DMS53 treated with DMSO at 0.1 percent for 48 hours (cell line): ENCODE measurements around the gene MEN1.
A peak's percentile ranks its signal among the peaks of the same experiment; 100 is the strongest.

Source experiments
- DNase-seq: peaks from one replicate; lab custom pipeline; 2025; ENCODE audit not compliant: unreplicated experiment; lab: John Stamatoyannopoulos, UW

Gene MEN1

DNA sequence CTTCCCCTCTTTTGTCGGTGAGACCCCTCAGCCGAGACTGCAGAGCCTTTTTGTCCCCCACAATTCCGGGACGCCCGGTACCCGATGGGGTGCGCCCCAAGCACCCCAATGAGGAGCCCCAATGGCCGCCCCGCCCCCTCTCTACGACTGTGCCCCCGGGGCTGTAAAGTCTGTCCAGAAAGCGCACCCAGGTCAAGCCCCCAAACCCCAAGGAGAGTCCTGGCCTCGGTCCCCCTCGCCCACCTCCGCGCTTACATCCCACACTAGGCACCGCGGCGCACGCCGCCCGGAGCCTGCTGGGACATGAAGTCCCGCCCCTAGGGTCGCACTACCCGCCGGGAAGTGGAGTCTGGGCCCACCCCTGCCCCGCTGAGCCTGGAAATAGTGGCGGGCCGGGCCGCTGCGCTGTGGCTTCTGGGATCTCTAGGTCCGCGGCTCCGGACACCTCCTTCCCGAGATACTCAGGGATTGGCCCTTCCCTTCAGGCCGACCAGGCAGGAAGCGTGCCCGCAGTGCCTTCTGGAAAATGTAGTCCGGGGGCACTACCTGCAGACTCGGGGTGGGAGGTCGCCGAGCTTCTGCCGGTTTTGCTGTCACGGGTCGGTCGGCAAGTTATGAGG is at the start of gene MEN1:
Gene MEN1 (minus strand): TSS at position 281 of the 620 bp plus-strand sequence. CDS start 442 bp downstream, outside the sequence.
- peak; percentile 99 for DNase-seq

DNA sequence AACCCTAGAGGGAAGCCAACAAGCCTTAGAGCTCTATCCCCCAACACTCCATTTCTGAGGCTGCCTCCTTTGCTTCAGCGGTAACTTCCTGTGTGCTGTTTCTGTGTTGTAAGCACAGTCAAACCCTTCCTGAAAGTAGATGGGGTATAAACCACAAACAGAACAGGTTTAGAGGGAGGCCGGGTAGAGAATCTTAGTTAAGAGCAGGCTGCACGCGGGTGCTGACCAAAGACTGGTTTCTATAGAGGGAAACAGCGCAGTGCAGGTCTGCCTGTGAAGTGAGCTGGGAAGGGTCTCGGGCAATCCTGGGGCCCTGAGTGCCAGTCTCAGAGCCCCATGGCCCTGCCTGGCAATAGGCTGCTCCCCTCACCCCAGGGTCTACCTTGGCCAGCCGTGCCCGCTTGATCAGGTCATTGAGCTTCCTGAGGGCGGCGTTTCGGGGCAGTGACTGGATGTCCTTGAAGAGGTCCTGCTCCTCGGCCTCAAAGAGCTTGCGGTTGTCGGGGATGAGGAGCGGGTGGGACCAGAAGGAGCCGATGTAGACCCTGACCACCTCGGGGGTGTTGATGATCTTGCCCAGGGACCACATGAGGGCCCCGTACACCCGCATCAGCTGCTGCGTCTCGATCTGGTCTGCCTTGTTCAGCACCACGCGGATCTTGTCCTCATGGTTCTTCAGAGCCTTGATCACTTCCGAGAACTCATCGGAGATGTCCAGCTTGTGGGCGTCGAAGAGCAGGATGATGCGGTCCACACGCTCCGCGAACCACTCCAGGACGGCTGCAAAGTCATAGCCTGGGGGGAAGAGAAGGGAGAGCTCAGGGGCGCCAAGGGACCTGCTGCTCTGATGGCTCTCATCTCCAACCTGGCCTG is 49.4 kb upstream of the MEN1 start:
- no peak for DNase-seq

DNA sequence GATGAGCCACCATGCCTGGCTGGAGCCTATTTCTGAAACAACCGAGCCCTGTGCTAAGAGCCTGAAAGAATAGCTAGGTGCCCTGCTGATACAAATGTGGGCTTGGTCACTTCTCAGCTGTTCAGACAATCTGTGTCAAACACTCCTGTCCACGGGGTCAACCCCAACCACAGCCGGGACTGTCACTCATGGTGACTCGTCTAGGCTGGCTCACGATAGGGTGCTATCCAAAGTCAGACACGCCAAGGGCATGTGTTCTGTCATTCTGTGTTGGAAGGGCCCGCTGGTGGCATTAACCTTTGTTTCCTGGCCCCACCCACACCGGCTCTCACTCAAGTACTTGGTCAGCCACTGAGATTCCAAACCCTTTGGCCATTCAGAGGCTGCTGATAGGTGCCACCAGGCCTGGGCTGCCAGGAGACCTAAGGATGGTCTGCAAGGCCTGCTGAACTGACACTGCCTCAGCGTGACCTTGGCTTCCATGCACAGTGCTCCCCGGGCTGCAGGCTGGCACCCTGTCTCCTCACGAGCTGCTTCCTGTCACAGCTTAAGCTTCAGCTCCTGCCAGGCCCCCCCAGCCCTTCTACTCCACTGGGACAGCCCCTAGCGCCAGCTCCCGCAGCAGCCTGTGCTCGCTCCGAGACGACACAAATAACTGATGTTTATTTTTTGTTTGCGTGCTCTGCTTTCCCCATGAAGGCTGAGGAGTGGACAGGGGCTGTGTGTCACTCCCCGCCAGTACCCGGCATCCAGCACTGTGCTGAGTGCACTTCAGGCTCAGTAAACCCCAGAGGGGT is 48.3 kb upstream of the MEN1 start:
- DNase-seq: no peak

DNA sequence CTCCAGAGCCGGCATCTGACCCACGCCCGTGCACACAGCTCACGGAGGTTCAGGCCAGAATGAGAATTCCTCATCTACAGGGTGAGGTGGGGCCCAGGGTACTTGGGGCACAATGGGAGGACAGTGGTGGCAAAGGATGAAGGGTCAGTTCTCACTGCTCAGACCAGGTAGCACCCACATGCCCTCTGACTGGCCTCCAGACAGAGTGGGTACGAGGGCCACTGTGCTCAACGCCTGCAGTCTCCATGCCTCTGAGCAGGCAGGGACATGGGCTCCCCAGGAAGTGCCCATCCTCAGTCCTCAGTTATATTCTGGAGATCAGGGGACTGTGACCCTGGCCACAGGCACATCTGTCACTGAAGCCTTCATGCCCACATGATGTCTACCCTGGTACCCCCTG is 47.1 kb upstream of the MEN1 start:
- no peak for DNase-seq

DNA sequence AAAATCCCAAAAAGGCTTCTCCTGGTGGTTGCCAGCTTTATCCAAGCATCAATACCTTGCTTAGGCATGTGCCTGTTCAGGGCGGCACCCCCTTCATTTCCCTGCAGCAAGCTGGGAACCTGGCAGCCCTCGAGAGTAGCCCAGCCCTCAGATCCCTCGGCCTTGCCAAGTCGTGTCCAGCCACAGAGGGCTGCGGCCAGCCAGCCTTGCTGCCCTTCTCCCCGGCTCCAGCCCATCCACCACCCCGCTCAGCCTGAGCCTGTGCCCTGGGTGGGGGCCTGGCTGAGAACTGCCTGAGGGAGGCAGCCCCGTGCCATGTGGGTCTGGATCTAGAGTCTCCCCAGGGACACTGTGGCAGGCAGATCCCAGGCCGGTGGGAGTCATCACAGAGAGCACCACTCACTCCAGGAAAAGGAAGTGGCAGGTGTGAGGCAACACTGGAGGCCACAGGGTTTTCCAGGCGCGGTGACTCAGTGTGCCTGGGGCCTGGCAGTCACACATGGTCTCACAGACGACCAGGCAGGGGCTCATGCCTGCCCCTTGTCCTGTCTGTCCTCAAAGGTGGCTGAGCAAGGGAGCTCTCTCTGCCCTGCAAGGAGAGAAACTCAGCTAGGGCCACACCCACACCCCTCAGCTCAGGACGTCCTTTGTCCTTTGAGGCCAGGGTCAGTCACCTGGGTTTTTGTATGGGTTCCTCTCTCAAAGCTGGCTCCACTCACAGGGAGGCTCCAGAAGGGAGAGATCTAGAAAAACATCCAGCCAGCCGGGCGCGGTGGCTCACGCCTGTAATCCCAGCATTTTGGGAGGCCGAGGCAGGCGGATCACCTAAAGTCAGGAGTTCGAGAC is 46.3 kb upstream of the MEN1 start:
- DNase-seq: peak; percentile 72

DNA sequence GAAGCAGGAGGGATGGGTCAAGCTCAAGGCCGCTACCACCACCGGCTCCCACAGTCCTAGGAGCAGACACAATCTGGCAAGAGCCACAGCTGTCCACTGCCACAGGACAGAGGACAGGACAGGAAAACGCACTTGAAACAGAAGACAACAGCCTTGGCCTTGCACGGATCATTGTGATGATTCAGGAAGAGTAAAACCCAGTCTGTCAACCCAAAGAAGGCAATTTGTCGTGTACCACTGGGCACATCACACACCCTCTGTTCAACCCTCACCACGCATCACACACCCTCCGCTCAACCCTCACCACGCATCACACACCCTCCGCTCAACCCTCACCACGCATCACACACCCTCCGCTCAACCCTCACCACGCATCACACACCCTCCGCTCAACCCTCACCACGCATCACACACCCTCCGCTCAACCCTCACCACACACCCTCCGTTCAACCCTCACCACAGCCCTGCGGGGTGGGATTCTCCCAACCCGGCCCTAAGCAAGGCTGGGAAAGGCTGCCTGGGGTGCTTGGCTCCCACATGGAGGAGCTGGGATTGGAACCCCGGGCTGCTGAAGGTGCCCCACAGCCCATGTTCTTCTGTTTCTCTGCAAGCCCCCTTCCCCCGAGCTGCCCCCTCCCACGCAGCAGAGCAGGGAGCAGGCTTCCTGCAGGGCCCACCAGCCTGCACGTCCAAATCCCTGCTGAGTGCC is 45.4 kb upstream of the MEN1 start:
- DNase-seq: no peak

DNA sequence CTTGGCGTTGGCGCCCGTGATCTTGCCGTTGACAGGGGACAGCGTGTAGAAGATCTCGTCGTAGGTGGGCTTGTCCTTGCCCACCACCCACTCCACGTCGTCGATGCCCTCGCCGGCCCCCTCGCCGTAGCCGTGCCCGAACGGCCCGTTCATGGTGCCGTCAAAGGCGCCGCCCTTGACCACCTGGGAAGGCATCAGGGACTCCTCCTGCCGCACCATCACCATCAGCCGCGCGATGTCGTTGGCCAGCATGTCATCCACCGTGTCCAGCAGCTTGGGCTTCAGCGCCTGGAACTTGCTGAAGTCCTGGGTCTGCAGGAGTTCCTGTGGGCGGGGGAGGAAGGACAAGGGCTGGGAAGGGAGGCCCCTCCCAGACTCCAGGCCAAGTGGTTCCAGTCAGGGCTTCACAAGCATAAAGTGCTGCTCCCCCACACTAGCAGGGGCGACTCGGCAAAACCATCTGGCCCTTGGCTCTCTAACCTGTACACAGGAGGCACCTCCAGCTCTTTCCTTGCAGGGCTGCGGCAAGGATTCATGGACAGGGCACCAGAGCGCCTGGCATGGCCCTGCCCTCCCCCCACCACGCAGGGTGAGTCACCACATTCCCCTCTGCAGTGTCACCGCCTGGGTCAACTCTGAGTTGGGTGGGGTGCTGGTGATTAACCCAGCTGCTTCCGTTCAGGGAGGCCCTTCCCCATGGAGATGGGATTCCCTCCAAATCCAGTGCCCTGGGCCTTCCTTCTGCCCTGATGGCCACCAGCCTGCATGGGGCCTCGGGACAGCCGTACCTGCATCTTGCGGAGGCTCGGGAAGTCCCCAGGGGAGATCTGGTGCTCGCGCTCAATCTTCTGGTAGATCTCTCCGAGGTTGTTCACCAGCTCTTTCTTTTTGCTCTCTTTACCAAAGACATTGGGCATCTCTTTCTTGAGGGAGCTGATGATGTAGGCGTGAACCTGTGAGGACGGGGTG is 44.5 kb upstream of the MEN1 start:
- DNase-seq: peak; percentile 78

DNA sequence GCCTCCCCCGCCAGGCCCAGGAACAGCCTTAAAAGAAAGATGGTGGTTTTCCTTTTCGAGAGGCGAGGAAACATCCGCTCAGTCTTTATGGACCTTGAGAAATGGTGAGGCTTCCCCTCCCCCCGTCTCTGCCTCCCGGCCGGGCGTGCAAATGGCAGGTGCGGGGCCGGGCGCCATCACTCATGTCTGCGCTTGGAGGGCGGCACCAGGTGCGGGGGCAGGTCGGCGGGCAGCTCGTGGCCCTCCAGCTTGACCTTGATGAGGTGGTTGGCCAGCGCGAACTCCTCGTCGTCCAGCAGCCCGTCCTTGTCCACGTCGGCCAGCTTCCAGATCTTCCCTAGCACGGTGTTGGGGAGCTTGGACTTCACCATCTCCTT is 43.8 kb upstream of the MEN1 start:
- no peak for DNase-seq

DNA sequence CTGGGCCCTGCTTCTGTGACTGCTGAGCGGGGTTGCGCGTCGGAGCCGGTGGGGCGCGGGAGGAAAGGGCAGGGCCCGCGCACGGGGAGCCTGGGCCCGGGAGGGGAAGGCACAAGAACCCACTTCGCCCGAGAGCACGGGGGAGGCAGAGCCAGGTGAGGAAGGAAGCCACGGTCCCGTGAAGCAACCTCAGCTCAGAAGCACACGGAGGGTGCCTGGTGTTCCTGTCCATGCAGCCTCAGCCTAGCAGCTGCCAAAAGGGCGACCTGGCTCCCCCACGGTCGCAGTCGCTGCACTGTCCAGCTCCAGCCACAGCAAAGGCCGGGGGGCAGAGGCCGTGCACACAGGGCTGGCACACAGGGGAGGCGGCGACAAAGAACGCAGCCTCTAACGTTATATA is 43.4 kb upstream of the MEN1 start:
- DNase-seq: no peak

DNA sequence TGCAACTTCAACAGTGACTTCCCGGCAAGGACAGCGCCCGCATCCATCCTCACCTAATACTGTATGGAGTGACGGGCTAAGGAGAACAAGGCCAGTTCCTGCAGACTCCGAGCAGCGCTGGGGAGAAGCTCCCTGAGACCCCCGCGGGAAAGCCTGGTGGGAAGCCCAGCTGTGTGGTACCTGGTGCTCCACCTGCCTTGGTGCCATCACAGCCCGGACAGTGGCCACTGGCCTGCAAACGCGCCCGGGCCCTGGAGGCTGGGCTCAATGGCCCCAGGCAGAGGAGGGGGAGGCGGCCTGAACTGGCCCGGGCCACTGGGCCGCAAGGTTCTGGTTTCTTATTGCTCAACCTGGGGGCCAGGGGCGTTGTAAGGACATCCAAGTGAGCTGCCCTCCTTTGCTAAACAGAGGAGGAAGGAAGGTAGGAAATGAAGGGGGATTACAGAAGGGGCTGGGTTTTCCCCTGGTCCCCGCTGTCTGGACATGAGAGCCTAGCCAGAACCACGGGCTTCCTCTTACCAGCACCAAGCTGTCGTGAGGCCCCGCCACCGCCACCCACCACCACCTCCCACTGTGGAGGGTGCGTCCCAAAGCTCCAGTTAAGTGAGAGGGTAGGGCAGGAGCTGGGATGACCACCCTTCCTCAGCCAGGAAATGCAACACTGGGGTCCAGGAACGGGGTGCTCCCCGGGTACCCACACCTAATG is 42.6 kb upstream of the MEN1 start:
- DNase-seq: no peak

DNA sequence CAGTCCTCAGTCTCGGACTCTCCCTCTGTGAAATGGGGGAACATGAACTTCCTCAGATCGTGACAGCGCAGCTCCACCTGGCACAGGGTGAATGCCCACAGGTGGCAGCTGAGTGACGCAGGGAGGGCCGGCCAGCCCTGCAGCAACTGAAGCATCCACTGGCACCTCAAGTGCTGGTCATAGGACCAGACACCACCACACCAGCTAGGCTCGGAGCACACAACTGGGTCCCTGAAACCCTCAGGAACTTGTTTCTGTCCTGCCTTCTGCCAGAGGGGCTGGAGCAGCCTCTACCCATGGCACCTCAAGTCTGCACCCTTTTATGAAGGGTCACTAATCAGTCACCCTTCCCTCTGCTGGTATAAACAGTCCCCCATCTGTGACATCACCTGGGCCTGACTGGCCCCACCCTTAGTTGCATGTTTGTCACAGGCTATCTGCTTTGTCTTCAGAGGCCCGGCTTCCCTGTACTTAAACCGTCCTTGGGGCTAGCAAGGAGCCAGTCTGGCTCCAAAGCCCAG is 41.5 kb upstream of the MEN1 start:
- DNase-seq: no peak

DNA sequence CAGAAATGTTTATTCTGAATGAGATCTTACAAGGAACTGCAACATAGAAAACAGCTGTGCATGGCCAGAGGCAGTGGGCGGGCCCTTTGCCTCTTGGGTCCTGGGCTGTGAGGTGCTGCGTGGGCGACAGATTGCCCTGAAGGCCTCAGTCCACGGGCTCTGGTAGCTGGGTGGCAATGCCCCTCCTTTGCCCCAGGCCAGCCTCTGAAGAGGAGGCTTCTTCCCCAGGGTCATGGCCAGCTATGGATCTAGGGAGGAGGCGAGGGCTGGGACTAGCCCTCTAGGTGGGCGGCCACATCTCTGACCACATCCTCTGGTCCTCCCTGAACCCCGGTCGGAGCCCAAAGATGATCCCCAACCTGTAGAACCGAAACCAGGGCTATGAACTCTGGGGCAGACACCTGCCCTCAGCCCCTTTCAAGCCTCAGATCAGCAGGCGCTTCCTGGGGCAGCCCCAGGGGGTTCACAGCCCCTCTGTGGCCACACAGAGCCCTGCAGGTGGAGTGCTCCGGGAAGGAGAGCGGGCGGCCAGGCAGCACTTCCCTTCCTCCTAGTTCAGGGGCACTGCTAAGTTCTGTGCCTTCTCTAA is 40.7 kb upstream of the MEN1 start:
- no peak for DNase-seq

DNA sequence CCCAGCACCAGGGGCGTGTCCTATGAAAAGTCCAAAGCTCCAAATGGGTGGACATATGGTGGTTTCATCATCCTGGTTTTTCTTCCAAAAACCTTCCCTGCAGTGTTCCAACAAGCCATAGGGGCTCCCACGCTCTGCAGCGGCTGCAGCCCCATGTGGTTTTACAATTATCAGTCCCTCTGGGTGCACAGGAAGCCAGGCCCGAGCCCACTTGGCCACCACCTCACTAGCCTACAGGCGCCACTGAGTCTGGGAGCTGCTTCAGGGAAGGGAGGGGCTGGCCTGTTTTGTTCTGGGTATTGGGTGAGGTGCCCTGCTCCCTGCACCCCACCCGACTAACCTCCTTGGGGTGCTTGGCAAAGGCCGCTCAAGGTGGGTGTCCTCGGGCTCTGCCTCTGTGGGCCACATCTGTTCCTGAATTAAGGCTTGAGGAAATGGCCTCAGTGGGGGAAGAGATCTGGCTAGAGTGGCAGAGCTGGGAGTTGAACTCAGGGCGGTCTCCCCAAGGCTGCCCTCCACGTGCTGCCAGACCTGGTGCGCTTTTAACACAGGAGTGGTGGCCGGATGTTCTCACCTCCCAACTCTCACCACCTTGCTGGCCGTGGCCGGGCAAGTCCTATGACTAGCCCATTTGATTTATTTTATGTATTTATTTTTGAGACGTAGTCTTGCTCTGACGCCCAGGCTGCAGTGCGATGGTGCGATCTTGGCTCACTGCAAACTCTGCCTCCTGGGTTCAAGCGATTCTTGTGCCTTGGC is 39.4 kb upstream of the MEN1 start:
- no peak for DNase-seq

DNA sequence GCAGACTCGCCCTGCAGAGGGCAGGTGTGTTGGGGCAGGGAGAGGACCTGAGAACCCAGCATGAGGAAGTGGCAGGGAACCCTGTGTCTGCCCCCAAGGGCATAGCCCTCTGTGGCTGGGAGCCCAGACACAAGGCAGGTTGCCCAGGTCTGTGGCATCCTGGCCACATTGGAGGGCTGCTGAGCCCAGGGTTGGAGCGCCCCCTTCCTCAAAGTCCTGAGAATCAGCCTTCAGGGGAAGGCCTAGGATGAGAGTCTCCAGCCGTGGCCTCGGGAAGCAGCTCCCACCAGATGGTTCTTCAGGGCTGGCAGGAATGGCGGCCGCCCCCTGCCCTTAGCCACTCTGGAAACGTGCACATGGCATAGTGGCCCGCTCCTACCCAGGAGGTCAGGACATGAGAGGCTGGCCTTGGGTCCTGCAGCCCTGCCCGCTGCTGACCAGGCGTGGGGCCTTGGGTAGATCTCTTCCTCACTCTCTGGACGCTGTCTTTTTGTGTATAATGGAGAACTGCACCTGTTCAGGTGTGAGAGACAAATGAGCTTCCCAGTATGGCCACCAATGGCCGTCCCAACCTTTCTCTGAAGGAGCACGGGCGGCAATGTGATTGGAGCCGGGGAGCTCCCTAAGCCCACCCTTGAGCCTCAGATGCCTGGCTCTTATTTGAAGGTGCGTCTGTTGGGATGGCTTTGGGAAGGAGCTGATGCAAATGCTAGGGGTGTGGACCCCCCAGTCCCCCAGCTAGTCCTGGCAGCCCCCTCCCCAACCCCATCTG is 38.7 kb upstream of the MEN1 start:
- no peak for DNase-seq

DNA sequence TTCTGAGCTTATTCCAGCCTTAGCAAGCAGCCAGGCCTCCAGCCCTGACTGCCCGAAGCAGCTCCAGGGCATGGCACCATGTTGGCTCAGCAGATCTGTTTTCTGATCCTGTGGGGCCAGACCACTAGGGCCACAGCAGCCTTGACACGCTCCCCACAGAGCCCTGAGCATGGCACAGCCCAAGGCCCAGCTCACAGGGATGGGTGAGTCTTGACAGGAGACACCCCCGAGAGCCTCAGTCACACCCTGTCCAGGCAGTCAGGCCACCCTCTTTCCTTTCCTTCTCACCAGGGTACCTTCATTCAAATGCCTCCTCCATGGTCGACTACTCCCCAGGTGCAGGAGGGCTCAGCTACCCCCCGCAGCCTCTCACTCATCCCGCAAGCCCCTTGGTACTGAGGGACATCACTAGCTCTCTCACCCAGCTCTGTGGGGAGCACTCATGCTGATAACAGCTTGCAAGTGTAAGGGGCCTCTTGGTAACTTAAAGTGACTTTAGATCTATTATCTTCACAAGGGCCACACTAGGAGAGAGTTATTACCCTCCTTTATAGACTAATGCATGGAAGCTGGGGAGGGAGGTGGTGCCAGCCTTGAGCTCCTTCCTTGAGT is 38.0 kb upstream of the MEN1 start:
- no peak for DNase-seq
